ENCODE results near the gene LLCFC1.

Gene LLCFC1

GRCh38 chr7:142910481-142910880, 28.8 kb upstream of the LLCFC1 start:
- no peak for DNase-seq (ENCODE audit: low read depth in 2 of 2)

GRCh38 chr7:142913051-142913450, 26.2 kb upstream of the LLCFC1 start:
- DNase-seq (ENCODE audit: low read depth in 2 of 2) = no peak

- DNase-seq (ENCODE audit: low read depth in 2 of 2) = no peak
Measured at GRCh38 chr7:142913566-142913965, 25.7 kb upstream of the LLCFC1 start.

DNA sequence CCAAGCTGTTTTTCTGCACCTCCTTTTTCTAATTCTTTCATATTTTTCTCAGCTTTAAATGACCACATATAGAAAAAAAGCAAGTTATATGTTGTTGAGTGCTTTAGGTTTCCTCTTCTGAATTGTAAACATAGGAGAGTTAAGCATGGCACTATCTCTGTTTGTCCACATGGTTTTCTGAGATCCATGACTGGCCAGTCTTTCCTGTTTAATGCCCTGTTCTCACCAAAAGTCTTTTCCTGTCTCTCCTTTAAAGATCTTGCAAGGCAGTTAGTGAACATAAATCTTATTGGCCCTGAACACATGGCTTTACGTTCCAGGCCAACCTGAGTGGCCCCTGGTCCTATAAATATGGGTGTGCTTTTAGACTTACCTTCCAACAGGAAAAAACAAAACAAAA, 25.2 kb upstream of the LLCFC1 start:
- no peak for DNase-seq (ENCODE audit: low read depth in 2 of 2)

- DNase-seq (ENCODE audit: low read depth in 2 of 2) = no peak
Measured at GRCh38 chr7:142915315-142915714, 24.0 kb upstream of the LLCFC1 start.

GRCh38 chr7:142916508-142916907, 22.8 kb upstream of the LLCFC1 start:
- DNase-seq (ENCODE audit: low read depth in 2 of 2) = no peak

DNA sequence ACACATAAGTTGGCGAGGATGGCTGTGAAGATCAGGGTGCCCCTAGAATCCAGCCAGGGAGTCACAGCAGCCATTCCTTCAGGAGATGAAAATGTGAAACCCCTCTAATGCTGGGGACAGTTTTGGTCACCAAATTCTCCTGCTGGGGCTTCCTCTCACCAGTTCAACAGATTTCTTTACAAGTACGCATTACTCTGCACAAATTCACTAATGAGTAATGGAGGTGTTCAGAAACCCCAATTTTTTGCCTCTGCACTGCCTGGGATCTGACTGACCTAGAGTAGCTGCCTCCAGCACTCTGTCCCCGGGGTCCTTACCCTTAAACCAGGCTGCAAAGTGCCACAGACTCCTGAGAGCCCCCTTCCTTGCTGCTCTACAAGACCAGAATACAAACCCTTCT, 21.8 kb upstream of the LLCFC1 start:
- no peak for DNase-seq (ENCODE audit: low read depth in 2 of 2)

DNA sequence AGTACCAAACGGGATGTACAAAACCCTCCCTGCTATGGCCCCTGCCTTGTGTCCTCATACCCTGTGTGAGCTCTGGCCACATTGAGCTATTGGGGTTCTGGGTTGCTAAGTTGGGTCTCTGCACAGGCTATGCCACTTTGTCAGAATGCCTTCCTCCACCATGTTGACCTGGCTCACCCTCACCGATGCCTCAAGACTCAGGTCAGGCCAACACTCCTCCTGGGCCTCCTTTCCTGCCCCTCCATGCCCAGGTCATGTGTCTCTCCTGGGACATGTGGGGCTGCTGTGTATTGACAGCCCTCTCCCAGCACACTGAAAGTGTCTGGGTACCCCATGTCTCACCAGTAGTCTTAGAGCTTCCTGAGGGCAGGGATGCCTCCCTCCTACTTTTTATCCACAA, 20.4 kb upstream of the LLCFC1 start:
- DNase-seq (ENCODE audit: low read depth in 2 of 2) = no peak

DNA sequence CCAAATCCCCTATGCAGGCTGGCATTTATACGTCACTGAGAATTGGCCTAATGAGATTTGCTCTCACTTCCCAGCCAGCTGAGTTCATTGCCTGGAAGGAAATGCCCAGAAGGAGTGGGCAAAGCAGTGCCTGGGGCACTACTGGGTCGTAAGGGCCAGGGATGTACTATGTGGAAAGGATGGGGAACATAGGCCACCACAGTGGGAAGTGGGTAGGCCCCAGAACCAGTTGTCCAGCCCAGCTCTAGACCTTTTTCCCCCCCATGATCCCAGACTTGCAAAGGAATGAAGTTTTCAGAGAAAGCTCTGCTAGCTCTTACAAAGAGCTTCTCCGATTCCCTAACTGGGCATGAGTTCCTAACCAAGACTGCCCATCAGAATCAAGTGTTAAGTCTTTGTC, 19.6 kb upstream of the LLCFC1 start:
- DNase-seq (ENCODE audit: low read depth in 2 of 2) = no peak

- no peak for DNase-seq (ENCODE audit: low read depth in 2 of 2)
Measured at GRCh38 chr7:142923391-142923790, 15.9 kb upstream of the LLCFC1 start.

DNA sequence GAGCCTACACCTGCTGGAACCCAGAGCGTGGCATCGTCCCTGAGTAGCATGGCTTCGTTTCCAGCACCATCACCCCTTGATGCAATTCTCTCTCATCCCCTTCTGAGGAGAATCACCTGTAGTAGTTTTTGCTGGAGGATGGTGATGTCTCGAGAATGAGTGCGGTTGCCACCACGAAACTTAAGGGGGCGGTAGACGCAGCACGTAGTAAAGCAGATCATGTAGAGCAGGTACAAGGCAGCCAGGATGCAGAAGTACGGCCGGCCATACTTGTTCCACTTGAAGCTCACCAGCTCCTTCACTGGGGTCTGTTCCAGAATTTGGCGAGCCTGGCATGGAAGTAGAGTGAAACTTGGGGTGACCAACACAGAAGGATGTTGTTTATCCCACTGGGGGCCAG, 13.9 kb upstream of the LLCFC1 start:
- DNase-seq (ENCODE audit: low read depth in 2 of 2) = no peak

DNA sequence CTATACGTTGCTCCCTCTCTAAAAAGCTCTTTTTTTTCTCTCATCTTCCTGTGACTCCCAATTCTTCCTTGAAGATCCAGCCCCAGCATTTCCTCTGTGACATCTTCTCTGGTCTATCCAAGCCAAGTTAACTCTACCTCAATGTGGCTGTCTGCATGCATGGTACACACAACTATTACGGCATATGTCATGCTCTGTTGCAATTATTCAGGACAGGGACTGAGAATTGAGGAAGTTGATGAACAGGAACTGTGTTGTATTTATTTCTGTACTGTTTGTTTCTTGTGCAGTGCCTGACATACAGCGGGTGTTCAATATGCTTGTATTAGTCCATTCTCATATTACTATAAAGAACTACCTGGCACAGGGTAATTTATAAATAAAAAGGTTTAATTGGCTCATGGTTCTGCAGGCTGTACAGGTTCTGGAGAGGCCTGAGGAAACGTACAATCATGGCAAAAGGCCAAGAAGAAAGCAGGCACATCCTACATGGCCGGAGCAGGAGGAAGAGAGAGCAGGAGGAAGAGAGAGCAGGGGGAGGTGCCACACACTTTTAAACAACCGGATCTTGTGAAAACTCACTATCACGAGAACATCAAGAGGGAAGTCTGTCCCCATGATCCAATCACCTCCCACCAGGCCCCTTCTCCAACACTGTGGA, 12.1 kb upstream of the LLCFC1 start:
- no peak for DNase-seq (ENCODE audit: low read depth in 2 of 2)

GRCh38 chr7:142927949-142928348, 11.3 kb upstream of the LLCFC1 start:
- no peak for DNase-seq (ENCODE audit: low read depth in 2 of 2)

GRCh38 chr7:142930126-142930730, 9.1 kb upstream of the LLCFC1 start:
- DNase-seq (ENCODE audit: low read depth in 2 of 2) = no peak

- no peak for DNase-seq (ENCODE audit: low read depth in 2 of 2)
Measured at GRCh38 chr7:142932386-142933091, 6.7 kb upstream of the LLCFC1 start.

GRCh38 chr7:142933092-142933475, 6.2 kb upstream of the LLCFC1 start:
- no peak for DNase-seq (ENCODE audit: low read depth in 2 of 2)

DNA sequence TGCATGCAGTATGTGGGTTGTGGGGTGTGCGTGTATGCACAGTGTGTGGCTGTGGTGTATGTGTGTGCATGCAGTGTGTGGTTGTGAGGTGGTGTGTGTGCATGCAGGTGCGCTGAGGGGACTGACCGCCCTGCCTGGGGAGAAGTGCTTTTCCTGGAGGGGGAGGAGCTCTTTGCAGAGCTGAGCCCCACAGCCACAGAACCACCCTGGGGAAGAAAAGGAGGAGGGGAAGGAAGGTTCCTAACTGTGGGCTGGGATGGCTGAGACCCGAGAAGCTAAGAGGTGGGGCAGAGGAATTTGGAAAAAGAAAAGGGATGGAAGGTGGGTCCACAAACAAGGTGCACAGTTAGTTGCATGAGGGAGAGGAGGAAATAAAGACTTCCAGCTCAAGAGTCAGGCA, 5.7 kb upstream of the LLCFC1 start, which contains the start of gene TRPV5:
Gene TRPV5, minus strand, starts transcription at position 123 of the 400 bp plus-strand sequence. CDS start 287 bp downstream, outside the sequence.
- no peak for DNase-seq (ENCODE audit: low read depth in 2 of 2)

GRCh38 chr7:142934056-142934455, 5.2 kb upstream of the LLCFC1 start:
- no peak for DNase-seq (ENCODE audit: low read depth in 2 of 2)

DNA sequence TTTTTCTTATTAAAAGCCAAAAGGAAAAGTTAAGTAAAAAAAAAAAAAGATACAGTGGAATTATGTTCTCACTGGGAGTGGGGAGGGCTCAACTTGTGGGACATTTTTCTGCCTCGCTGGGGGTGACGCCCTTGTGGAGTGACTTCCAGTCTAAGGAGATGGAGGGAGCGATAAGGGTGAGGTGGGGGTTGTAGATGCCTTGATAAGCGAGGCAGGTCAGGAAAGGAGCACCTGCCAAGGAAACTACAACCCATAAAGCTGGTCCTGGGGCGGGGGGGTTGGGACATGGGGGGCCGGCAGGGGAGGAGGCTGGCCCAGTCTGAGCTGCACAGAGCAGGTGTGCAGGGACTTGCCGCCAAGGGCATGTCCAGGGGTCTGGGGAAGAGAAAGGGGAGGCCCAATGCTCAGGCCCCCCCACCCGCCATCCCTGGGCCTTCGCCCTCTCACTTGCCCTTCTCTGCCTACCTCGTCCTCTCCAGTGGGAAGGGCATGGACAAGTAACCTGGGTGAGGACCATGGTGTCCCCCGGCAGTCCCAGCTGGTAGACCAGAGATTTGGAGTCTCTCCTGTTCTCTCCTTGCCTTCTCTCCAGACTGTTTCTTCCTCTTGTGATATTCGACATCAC, 3.2 kb upstream of the LLCFC1 start:
- DNase-seq (ENCODE audit: low read depth in 2 of 2) = no peak

DNA sequence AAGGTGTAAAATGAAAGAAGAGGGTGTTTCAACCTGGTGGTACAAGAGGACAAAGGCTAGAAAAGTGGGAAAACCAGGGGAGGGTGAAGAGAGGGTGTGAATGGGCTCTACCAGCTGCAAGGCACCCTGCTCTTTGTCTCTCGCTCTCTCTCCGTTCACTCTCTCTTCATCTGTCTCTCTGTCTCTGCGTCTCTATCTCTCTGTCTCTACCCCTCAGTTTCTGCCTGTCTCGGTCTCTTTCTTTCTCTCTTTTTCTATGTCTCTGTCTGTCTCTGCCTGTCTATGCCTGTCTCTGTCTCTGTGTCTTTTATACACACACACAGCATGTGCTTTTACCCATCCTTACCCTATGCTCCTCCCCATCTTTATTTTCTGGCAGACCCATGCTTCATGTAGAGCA, 673 bp upstream of the LLCFC1 start:
- DNase-seq (ENCODE audit: low read depth in 2 of 2) = no peak

DNA sequence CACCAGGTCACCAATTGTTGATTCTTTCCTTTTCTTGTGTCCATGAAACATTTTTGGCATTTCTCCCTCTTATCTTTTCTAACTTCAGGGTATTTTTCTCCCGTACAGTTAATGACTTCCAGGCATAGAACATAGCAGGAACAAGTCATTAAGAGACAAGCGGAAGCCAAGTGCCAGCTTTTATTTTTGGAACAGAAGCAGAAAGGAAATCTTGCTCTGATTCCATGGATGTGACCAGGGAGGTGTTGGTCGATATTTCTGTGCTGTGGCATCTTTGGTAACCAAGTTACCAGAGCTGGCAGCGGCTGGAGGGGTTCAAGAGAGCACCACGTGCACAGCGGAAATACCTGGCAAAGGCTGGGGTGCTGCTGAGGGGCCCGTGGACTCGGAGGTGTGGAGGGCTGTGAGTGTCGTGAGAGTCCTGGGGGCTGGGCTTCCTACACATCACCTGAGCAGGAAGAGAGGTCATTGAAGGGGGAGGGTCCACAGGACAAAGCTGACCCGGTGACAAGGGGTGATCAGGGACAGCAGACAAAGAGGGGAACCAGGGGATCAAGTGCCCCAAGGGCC, 1.8 kb downstream of the LLCFC1 start:
- no peak for DNase-seq (ENCODE audit: low read depth in 2 of 2)

DNA sequence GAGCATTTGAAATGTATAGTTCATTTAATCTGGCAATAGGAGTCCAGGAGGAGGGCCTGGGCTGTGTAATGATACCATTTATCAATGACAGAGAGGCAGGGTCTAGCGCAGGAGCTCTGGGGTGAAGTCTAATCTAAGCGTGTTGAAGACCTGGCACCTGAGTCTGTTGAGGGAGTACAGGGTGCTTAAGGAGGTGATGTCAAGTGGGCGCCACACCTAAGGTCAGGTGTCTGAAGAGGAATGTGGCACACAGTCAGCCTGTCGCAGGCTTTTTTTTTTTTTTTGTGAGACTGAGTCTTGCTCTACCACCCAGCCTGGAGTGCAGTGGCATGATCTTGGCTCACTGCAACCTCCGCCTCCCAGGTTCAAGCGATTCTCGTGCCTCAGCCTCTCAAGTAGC, 2.3 kb downstream of the LLCFC1 start:
- DNase-seq (ENCODE audit: low read depth in 2 of 2) = no peak

Data from stimulated activated CD4-positive, alpha-beta T cell treated with anti-CD3 and anti-CD28 coated beads, Interleukin-12 subunit alpha, Interleukin-12 subunit beta, amount 100 ng/mL, for 24 hours (primary cell).